KMS-11 (cell line): ENCODE measurements around the gene FDCSP.

Experiments
- H2AFZ ChIP-seq: fragments of 200-600 bp; sonication (generic); 2 replicates; pipeline ENCODE4 v1.6.1; 2016; ENCODE audit warnings: antibody characterized with exemption, mixed run types, low read depth
- H3K27ac ChIP-seq: fragments of 200-600 bp; sonication (generic); 2 replicates; pipeline ENCODE4 v1.6.1; 2016; ENCODE audit warnings: mild to moderate bottlenecking, mixed run types
- H3K27me3 ChIP-seq: fragments of 200-600 bp; sonication (generic); 2 replicates; pipeline ENCODE4 v1.6.1; 2017; ENCODE audit warnings: mild to moderate bottlenecking, low read depth, mixed run types, moderate library complexity; ENCODE audit not compliant: insufficient read depth
- H3K36me3 ChIP-seq: fragments of 200-600 bp; sonication (generic); 2 replicates; pipeline ENCODE4 v1.6.1; 2017; ENCODE audit warnings: mild to moderate bottlenecking, mixed run types; ENCODE audit not compliant: insufficient read depth
- H3K4me1 ChIP-seq: fragments of 200-600 bp; sonication (generic); 2 replicates; pipeline ENCODE4 v1.6.1; 2016; ENCODE audit warnings: mild to moderate bottlenecking, low read depth, mixed run types; ENCODE audit not compliant: poor library complexity, severe bottlenecking
- H3K4me2 ChIP-seq: fragments of 200-600 bp; sonication (generic); 2 replicates; pipeline ENCODE4 v1.7.0; 2016; ENCODE audit warnings: mild to moderate bottlenecking, mixed run types
- H3K4me3 ChIP-seq: fragments of 200-600 bp; sonication (generic); IDR thresholded peaks from 2 replicates; pipeline ENCODE4 v1.6.1; 2017; ENCODE audit warnings: low read depth, low read length, mixed read lengths; ENCODE audit not compliant: insufficient read depth
- H3K79me2 ChIP-seq: fragments of 200-600 bp; sonication (generic); 2 replicates; pipeline ENCODE4 v1.6.1; 2016; ENCODE audit warnings: low read depth, mixed run types; ENCODE audit not compliant: insufficient read depth
- H3K9ac ChIP-seq: fragments of 200-600 bp; sonication (generic); 2 replicates; pipeline ENCODE4 v1.6.1; 2016; ENCODE audit warnings: mild to moderate bottlenecking, mixed run types
- H4K20me1 ChIP-seq: fragments of 200-600 bp; sonication (generic); 2 replicates; pipeline ENCODE4 v1.6.1; 2016; ENCODE audit warnings: mild to moderate bottlenecking, mixed run types; ENCODE audit not compliant: insufficient read depth
- CTCF ChIP-seq: fragments of 200-600 bp; sonication (generic); conservative IDR thresholded peaks from 2 replicates; pipeline ENCODE4 v1.6.1; 2017; ENCODE audit warnings: low read depth, mild to moderate bottlenecking, antibody characterized with exemption, low read length, moderate library complexity, mixed read lengths

Gene FDCSP

GRCh38 chr4:70280567-70280966 is 54.6 kb downstream of the FDCSP start:
- Histone ChIP-seq H3K79me2 (no peaks in the 10 kb centered on the region), H4K20me1 (no peaks in the 10 kb centered on the region), H3K36me3 (no peaks in the 10 kb centered on the region), H3K4me2 (no peak overlapping the region), H3K9ac (no peak overlapping the region), H3K4me1 (no peaks in the 10 kb centered on the region), H3K4me3 (no peak overlapping the region), H2AFZ (no peak overlapping the region), H3K27me3 (no peaks in the 10 kb centered on the region), H3K27ac (no peak overlapping the region)
- no peak for TF ChIP-seq CTCF
